CD4-positive, alpha-beta T cell treated with Interleukin-15 for 4 hours (primary cell): ENCODE results near the gene VAV2.
"Not testable (repeated sequence)": the region's sequence is repeated elsewhere in the genome, so short reads cannot be mapped to it uniquely, and the experiment has no call there.

Experiments
- DNase-seq: peaks from one replicate; pipeline ENCODE4 v3.0.0-alpha.2; 2020; ENCODE audit warnings: low spot score

The VAV2 gene

DNA sequence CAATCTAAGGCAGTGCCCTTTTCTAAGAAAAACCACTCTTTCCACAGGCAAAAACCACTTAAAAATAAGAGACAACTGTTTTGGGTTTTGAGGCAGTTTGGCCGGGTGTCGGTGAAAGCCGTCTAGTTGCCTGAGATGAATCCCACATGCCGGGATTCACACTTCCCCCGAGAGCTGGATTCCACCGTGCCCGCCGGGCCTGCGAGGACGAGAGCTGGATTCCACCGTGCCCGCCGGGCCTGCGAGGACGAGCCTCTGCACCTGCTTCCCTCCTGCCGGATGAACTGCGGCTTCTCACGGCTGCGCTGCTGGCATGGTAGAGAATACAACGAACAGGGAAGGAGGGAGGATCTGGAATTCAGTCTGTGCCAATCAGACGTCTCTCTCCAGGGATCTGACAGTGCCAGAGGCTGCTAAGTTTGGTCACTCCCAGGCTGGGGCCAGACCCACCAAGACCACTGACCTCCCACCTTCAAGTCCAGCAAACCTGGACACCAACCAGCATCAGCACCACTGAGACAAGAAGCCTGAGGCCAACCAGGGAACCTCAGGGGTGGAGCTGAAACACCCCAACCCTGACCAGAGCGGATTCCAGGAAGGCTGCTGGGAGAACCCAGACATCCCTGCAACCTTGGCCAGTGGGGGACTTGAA, 23.0 kb downstream of the VAV2 start:
- no peak for DNase-seq

DNA sequence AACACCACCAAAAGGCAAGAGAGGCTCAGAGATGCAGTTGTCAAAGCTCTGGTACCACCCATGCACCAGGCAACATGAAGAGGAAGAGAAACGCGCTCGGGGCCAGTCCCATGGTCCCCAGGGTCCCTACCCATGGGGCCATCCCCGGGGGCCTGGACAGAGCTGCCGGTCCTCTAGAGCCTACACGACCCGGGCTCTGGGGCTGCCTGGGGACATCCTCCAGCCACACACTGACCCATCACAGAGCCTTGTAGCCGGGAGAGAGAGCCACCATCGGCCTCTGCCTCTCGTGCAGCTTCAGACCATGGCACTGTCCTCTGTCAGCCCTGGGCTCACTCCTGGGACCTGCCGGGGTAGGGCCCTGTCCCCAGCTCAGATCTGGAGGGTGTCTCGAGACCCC, 23.7 kb downstream of the VAV2 start:
- DNase-seq, result no peak

- no peak for DNase-seq
Observed at GRCh38 chr9:133967024-133967741, 24.9 kb downstream of the VAV2 start.

DNA sequence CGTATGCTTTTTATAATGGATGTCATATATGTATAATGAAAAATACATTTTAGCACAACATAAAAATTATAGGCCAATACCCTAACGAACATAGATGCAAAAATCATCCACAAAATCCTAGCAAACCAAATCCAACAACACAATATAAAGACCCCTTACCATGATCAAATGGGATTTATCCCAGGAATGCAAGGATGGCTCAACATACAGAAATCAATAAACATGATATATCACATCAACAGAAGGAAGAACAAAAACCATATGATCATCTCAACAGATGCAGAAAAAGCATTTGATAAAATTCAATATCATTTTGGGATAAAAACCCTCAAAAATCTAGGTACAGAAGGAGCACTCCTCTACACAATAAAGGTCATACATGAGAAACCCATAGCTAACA, 27.7 kb downstream of the VAV2 start:
- DNase-seq, result no peak

GRCh38 chr9:133963166-133963565, 29.0 kb downstream of the VAV2 start:
- no peak for DNase-seq

DNA sequence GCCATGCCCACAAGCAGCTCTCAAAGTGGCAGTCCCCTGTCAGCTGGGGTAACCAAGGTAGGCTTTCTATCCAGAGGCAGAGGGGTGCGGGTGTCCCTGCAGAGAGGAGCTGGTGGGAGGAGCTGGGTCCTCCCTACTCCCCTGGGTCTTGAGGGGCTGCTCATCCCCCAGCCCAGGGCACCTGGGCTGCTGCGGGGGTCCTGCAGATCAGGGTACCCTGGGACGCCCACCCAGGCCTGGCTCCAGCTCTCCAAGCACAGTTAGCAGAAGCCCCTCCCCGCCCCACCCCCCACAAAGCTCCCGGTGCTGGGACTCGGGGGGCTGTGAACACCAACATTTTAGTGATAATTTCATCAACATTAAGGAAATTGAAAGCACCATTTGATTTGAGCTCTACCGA, 29.8 kb downstream of the VAV2 start:
- DNase-seq, result no peak

DNA sequence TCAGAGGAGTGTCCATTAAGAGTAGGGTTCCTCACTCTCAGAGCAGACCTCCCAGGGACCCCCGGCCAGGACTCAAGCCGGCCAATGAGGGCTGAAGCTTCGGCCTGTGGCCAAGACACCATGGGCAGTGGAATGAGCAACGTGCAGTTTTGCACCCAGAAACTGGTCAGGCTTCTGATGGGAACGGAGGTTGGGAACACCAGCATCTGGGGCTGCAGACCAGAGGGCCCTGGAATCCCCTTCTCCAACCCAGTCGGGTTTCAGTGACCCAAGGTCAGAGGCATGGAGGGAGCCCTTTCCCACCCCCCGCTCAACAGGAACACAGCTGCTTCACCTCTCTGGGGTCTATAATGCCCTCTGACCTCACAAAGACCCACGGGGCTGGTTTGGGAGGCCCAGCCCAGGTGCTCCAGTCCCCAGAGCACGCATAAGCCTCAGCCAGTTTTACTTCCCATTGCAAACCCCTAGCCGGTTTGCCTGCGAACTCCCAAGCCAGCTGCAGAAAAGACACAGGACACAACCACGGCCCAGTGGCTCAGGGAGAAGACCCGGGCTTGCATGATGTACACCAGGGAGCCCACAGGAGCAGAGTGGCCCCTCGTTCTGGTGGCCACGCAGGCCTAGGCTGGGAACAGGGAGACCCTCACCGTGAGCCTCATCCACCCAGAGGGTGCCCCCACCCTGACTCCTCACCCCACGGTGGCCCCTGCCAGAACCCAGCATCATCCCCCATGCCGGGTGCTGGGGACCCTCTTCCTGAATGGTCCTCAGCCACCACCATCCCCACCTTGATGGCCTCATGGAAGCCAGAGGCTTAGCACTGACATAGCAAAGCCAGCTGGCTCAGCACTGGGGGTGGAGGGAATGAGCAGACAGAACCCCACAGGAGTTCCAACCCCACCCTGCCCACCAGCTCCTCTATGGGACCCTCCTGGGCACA, 30.6 kb downstream of the VAV2 start:
- DNase-seq, result no peak

DNA sequence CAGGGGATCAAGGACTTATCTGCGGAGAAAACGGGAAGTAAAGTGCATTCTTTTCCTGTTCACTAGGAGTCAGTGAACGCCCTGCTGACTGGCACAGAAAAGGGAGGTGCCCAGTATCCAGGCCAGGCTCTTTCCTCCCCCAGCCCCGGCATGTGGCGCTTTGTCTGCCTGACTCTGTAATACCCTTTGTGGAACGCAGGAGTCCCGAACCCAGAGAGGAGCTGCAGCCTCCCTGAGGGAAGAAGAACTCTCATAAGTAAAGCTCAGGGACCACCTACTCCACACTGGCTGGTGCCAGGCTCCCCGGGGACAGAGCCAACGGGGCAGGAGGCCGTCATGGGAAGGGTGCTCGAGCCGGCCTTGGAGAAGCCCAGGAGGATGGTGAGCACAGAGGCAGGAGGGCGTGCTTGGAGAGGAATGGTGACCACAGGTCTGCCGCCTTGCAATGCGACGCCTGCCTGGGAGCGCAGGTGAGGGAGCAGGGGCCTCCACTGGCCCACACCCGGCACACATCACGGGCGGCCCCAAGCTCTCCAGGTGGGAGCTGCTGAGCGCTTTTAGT, 31.5 kb downstream of the VAV2 start:
- DNase-seq, result no peak

GRCh38 chr9:133959966-133960567, 32.1 kb downstream of the VAV2 start:
- no peak for DNase-seq

DNA sequence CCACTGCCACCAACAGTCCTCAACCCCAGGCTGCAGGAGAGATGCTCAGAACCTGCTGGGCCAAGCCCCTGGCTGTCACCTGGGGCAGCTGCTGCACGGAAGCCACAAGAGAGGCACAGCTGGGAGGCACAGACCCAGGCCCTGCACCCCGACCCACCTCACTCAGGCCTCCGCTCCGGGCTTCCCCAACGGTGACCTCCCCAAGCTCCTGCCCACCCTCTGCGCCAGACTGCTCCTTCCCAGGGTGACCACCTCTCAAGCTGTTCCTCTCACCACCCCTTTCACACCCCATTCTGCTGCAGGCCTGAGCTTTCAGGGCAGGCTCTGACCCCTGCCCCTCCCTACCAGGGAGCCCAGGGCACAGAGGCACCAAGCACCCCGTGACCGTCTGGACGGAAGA, 33.0 kb downstream of the VAV2 start:
- no peak for DNase-seq

- no peak for DNase-seq
Observed at GRCh38 chr9:133958756-133959155, 33.4 kb downstream of the VAV2 start.

DNA sequence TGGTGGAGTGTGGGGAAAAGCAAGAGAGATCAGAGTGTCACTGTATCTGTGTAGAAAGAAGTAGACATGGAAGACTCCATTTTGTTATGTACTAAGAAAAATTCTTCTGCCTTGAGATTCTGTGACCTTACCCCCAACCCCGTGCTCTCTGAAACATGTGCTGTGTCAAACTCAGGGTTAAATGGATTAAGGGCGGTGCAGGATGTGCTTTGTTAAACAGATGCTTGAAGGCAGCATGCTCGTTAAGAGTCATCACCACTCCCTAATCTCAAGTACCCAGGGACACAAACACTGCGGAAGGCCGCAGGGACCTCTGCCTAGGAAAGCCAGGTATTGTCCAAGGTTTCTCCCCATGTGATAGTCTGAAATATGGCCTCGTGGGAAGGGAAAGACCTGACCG, 34.4 kb downstream of the VAV2 start:
- DNase-seq, result not testable (repeated sequence)

GRCh38 chr9:133957328-133957727, 34.8 kb downstream of the VAV2 start:
- DNase-seq, result no peak

DNA sequence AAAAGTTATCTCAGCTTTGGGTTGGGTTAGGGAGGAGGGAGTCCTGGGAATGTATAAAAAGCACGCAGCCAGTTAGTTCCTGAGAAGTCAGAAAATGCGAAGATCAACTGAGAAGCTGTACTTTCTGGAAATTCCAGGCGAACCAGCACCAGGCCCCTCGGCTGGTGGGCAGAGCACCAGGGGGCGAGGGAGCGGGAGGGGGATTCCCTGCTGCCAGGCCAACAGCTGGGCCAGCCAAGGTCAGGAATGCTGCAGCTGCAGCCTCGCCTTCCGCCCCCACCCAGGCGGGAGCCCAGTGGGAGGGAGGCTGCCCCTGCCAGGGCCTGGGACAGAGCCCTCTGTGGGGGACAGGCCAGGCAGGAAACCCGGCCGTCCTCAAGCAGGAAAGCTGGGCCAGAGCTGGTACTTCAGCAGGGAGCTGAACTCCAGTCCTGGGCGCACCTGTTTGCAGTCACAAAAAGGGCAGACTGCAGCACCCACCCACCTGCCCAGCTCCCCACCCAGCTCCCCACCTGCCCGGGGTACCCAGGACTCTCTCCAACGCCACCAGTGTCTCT, 35.5 kb downstream of the VAV2 start:
- DNase-seq, result no peak

DNA sequence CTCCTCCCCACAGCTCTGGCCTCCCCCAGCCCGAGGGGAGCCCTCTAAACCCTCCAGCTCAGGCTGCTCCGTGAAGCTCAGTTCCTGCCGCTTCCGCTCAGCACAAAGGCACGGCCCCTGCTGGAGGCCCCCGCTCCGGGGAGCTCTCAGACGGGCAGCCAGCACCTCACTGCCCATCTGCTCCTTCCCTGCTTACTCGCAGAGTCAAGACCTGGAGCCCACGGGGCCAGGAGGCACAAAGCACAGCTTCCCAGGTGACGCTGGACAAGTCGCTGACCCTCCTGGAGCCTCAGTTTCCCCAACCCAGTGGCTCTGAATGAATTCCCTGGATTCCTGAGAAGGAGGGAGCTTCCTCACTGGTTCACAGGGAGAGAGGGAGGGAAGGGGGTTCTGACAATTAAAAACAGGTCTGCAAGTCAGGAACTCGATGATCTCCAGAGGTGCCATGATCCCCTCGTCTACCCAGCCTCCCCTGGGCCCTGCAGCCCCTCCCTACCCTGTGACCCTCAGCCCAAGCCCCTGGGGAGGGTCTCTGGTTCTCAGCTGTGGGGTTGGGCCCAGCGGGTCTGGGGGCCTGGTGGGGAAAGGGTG, 36.2 kb downstream of the VAV2 start:
- no peak for DNase-seq

DNA sequence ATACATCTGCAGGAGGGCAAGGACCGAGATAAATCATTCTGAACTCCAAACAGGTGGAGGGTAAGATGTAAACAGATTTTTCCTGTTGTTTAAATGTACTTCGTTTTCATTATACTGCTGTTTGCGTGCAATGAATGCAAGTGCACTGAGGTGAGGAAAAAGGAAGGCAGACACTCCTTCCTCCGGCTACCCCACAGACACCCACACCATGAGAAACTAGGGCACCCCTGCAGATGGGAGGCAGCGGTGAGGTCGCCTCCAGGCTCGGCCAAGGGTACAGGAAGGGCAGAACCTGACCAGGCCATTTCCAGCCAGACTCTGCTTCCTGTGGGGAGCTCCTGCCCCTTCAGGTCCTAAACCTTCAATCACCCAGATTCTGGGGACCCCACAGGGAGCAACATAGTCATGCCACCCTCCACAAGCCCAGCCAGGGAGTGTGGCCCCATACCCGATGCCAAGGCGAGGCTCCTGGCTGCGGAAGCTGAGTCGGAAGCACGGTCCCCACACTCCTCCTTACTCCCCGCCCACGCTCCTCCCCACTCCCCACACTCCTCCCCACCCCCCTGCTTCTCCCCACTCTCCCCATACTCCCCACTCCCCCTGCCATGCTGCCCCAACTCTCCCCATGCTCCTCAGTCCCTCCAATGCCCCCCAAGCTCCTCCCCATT, 37.1 kb downstream of the VAV2 start:
- no peak for DNase-seq

DNA sequence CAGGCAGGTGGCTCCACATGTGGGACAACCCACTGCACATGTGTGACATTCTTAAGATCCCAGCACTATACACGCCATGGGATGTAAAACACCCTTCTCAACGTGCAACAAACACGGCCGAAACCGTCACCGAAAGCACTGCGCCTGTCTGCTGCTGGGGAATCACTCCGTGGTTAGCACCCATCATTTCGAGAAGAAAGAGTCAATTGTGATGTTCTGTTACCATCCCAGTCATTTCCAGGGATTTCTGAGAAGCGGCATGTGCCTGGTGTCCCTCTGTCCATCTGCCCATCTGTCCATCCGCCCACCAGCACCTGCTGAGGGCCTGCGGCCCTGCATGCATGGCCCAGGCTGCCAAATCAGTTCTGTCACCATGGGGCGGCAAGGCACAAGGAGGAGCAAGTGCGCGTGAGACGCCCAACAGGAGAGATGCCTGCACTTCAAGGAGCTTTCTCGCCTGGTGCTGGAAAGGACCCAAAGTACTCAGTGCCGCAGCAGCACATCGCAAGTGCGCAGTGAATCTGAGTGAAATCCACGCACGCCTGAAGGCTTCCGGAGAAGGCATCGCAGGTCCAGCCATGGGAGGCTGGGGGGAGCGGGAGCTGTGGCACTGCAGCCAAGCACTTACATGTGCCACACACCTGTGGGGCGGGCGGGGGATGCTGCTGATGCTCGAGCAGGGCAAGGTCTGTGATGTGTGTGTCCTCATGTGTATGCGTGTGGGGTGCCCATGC, 38.0 kb downstream of the VAV2 start:
- DNase-seq, result no peak

GRCh38 chr9:133953621-133953975, 38.5 kb downstream of the VAV2 start:
- no peak for DNase-seq

- no peak for DNase-seq
Observed at GRCh38 chr9:133952598-133953550, 39.2 kb downstream of the VAV2 start.
